ENCODE measurements around the gene APCDD1L. TPM values are rescaled to one million over a fixed set of nuclear protein-coding genes. Genes with fewer than 3 reads are reported as not detected.

Gene APCDD1L
- total and polyA plus RNA-seq, 2 of the 8 experiments (the other 6 are each of a cell fraction or from before 2014, with no cell fraction given): 0.83 to 3.1 TPM

GRCh38 chr20:58503668-58504067 lies 11.5 kb downstream of the APCDD1L start:
- no peak for FAIRE-seq

More at GRCh38 chr20:58503668-58504067, 11.5 kb downstream of the APCDD1L start:
- no peak for DNase-seq (ENCODE audit: low read depth in 1 of 2, low spot score in 2 of 2)
- H3K9me3 ChIP-seq (ENCODE audit: insufficient read depth in 2 of 2, low read depth in 1 of 2, low read length in 1 of 2): peaks cover 24 to 27% of the 10 kb centered on the region in 2 experiments
- no peak overlapping the region for H4K91ac ChIP-seq (replicated peaks; ENCODE audit: insufficient read length, low read length)
- H3K27me3 ChIP-seq (replicated peaks in 1 of 4; ENCODE audit: control insufficient read depth in 3 of 4, extremely low read depth in 1 of 4, insufficient read depth in 3 of 4, low read length in 3 of 4): no peaks in the 10 kb centered on the region; a peak in 1 of 7 replicates
- H3K23me2 ChIP-seq (ENCODE audit: low read depth, low read length): no peaks in the 10 kb centered on the region; the same call in 1 of the 2 replicates
- no peak overlapping the region for H3K4me3 ChIP-seq (ENCODE audit: extremely low read depth in 1 of 4, insufficient read depth in 2 of 4, low read depth in 3 of 4, low read length in 4 of 4)
- H2BK120ac ChIP-seq (replicated peaks; ENCODE audit: low read depth, low read length): no peak overlapping the region
- H3K4ac ChIP-seq (replicated peaks; ENCODE audit: insufficient read length, low read depth, low read length): no peak overlapping the region
- no peaks in the 10 kb centered on the region for H3K79me1 ChIP-seq (ENCODE audit: low read depth, low read length)
- POLR2A ChIA-PET (ENCODE audit: partially characterized antibody): no interaction called here
- H3K18ac ChIP-seq (ENCODE audit: extremely low read depth, low read length): no peak overlapping the region
- H2BK5ac ChIP-seq (ENCODE audit: low read depth, low read length): no peak overlapping the region
- H3K36me3 ChIP-seq (ENCODE audit: control insufficient read depth in 2 of 4, insufficient read depth in 4 of 4, low read length in 3 of 4): no peaks in the 10 kb centered on the region
- no peak overlapping the region for H3K27ac ChIP-seq (ENCODE audit: low read depth, low read length)
- no peak overlapping the region for H4K5ac ChIP-seq (ENCODE audit: insufficient read length, low read depth, low read length)
- H3K4me1 ChIP-seq (replicated peaks in 1 of 4; ENCODE audit: control insufficient read depth in 3 of 4, insufficient read depth in 4 of 4, low read length in 3 of 4): no peaks in the 10 kb centered on the region
- no peak overlapping the region for H3K23ac ChIP-seq (ENCODE audit: insufficient read length)
- H2AFZ ChIP-seq (ENCODE audit: low read length): no peak overlapping the region
- H2AK5ac ChIP-seq (ENCODE audit: low read depth, low read length): no peak overlapping the region
- H2BK15ac ChIP-seq (ENCODE audit: low read length): no peak overlapping the region
- no peak overlapping the region for H2BK12ac ChIP-seq (ENCODE audit: low read depth, low read length)
- H3K79me2 ChIP-seq (ENCODE audit: control insufficient read depth in 1 of 2, insufficient read depth in 2 of 2, low read length in 2 of 2): no peaks in the 10 kb centered on the region
- H2BK20ac ChIP-seq (ENCODE audit: low read length): no peak overlapping the region
- H3K14ac ChIP-seq (ENCODE audit: insufficient read length): no peak overlapping the region
- H4K8ac ChIP-seq (ENCODE audit: extremely low read depth, insufficient read depth, low read length): no peak overlapping the region
- no peak overlapping the region for H3K56ac ChIP-seq (replicated peaks; ENCODE audit: insufficient read length, low read depth, low read length)
- H3K4me2 ChIP-seq (ENCODE audit: insufficient read depth in 1 of 2, low read depth in 2 of 2, low read length in 2 of 2): no peak overlapping the region
- no peak for TF ChIP-seq YY1 (IDR thresholded peaks at IDR 0.05; ENCODE audit: low read depth, low read length)
- TF ChIP-seq FOSL1 (IDR thresholded peaks at IDR 0.05; ENCODE audit: insufficient read depth, low read depth, low read length): no peak
- TF ChIP-seq SRF (IDR thresholded peaks at IDR 0.05; ENCODE audit: low read depth, low read length): no peak
- TF ChIP-seq EP300 (IDR thresholded peaks at IDR 0.05; ENCODE audit: borderline replicate concordance in 1 of 2, low read depth in 2 of 2, low read length in 2 of 2): no peak
- TF ChIP-seq POU5F1 (IDR thresholded peaks at IDR 0.05; ENCODE audit: low read depth, low read length): no peak
- no peak for TF ChIP-seq HDAC2 (IDR thresholded peaks at IDR 0.05; ENCODE audit: borderline replicate concordance in 1 of 2, low read depth in 2 of 2, low read length in 2 of 2)
- TF ChIP-seq MAX (IDR thresholded peaks at IDR 0.05): no peak
- no peak for TF ChIP-seq ATF3 (IDR thresholded peaks at IDR 0.05; ENCODE audit: insufficient read depth, low read depth, low read length)
- no peak for TF ChIP-seq HDAC6 (IDR thresholded peaks at IDR 0.05; ENCODE audit: low read depth, low read length)
- no peaks in the 10 kb centered on the region for H4K20me1 ChIP-seq (replicated peaks in 1 of 2; ENCODE audit: control insufficient read depth in 1 of 2, insufficient read depth in 2 of 2, low read length in 2 of 2)
- H3K9ac ChIP-seq (replicated peaks in 1 of 4; ENCODE audit: extremely low read depth in 1 of 4, low read depth in 3 of 4, low read length in 3 of 4): no peak overlapping the region
- 94% methylated on average over 1 of the region's 1 CpG; no CpG with 5 or more reads in 1 of the 2 experiments for WGBS, 2 experiments (ENCODE audit: extremely low coverage in 1 of 2, insufficient coverage in 1 of 2, insufficient read length in 1 of 2, insufficient replicate concordance in 2 of 2, low coverage in 1 of 2, low lambda C conversion rate in 2 of 2, missing lambda C conversion rate in 1 of 2)
- CTCF ChIA-PET (ENCODE audit: partially characterized antibody): interaction anchor here (0.6 to 1.1 kb wide), 2 partner anchors 22 to 228 kb away, joined by 3 to 5 read pairs; no protein-coding TSS in a partner anchor
